ENCODE data around the gene FRMD3. TPM values are rescaled to one million over a fixed set of nuclear protein-coding genes. Genes with fewer than 3 reads are reported as not detected.

Gene FRMD3
- total and polyA plus RNA-seq, 4 donors, result 0.16 to 0.75 (median 0.48) TPM

DNA sequence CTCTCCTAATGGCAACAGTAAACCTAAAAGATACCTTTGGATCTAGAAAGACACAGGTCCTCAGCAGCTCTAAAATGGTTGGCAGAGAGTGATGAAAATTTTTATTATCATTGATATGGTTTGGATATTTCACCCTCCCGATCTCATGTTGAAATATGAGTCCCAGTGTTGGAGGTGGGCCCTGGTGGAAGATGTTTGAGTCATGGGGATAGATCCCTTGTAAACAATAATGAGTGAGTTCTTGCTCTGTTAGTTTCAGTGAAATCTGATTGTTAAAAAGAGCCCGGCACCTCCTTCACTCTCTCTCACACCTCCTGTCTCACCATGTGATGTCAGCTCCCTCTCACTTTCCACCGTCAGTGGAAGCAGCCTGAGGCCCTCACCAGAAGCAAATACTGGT lies 117.7 kb downstream of the FRMD3 start:
- no peak overlapping the region for H3K9ac ChIP-seq (ENCODE audit: low read depth in 1 of 2, low read length in 2 of 2)
- no peaks in the 10 kb centered on the region for H3K4me1 ChIP-seq (ENCODE audit: control insufficient read depth in 4 of 4, insufficient read depth in 4 of 4, low read length in 3 of 4)
- no peak overlapping the region for H3K27ac ChIP-seq (ENCODE audit: low read depth in 1 of 2, low read length in 2 of 2)
- TF ChIP-seq NR2F2 (IDR thresholded peaks at IDR 0.05) (no peak), RAD21 (IDR thresholded peaks at IDR 0.05) (no peak), HNF4G (IDR thresholded peaks at IDR 0.05) (no peak), ATF3 (IDR thresholded peaks at IDR 0.05) (no peak), FOXA2 (IDR thresholded peaks at IDR 0.05) (no peak), HNF4A (conservative IDR thresholded peaks at IDR 0.05) (no peak), GABPA (IDR thresholded peaks at IDR 0.05 in 1 of 2, conservative IDR thresholded peaks at IDR 0.05 in 1 of 2) (no peak), TAF1 (conservative IDR thresholded peaks at IDR 0.05) (no peak)
- TF ChIP-seq, protein P1, sequence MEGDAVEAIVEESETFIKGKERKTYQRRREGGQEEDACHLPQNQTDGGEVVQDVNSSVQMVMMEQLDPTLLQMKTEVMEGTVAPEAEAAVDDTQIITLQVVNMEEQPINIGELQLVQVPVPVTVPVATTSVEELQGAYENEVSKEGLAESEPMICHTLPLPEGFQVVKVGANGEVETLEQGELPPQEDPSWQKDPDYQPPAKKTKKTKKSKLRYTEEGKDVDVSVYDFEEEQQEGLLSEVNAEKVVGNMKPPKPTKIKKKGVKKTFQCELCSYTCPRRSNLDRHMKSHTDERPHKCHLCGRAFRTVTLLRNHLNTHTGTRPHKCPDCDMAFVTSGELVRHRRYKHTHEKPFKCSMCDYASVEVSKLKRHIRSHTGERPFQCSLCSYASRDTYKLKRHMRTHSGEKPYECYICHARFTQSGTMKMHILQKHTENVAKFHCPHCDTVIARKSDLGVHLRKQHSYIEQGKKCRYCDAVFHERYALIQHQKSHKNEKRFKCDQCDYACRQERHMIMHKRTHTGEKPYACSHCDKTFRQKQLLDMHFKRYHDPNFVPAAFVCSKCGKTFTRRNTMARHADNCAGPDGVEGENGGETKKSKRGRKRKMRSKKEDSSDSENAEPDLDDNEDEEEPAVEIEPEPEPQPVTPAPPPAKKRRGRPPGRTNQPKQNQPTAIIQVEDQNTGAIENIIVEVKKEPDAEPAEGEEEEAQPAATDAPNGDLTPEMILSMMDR (IDR thresholded peaks at IDR 0.05; ENCODE audit: low read depth, low read length, missing input control), result no peak
- TF ChIP-seq, protein P2, sequence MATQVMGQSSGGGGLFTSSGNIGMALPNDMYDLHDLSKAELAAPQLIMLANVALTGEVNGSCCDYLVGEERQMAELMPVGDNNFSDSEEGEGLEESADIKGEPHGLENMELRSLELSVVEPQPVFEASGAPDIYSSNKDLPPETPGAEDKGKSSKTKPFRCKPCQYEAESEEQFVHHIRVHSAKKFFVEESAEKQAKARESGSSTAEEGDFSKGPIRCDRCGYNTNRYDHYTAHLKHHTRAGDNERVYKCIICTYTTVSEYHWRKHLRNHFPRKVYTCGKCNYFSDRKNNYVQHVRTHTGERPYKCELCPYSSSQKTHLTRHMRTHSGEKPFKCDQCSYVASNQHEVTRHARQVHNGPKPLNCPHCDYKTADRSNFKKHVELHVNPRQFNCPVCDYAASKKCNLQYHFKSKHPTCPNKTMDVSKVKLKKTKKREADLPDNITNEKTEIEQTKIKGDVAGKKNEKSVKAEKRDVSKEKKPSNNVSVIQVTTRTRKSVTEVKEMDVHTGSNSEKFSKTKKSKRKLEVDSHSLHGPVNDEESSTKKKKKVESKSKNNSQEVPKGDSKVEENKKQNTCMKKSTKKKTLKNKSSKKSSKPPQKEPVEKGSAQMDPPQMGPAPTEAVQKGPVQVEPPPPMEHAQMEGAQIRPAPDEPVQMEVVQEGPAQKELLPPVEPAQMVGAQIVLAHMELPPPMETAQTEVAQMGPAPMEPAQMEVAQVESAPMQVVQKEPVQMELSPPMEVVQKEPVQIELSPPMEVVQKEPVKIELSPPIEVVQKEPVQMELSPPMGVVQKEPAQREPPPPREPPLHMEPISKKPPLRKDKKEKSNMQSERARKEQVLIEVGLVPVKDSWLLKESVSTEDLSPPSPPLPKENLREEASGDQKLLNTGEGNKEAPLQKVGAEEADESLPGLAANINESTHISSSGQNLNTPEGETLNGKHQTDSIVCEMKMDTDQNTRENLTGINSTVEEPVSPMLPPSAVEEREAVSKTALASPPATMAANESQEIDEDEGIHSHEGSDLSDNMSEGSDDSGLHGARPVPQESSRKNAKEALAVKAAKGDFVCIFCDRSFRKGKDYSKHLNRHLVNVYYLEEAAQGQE (IDR thresholded peaks at IDR 0.05), result no peak
- TF ChIP-seq, protein P3, sequence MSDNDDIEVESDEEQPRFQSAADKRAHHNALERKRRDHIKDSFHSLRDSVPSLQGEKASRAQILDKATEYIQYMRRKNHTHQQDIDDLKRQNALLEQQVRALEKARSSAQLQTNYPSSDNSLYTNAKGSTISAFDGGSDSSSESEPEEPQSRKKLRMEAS (IDR thresholded peaks at IDR 0.05), result no peak
- no peaks in the 10 kb centered on the region for H3K36me3 ChIP-seq (ENCODE audit: control insufficient read depth in 4 of 4, insufficient read depth in 3 of 4, low read depth in 1 of 4, low read length in 3 of 4)
- H3K4me3 ChIP-seq (ENCODE audit: low read depth in 1 of 3, low read length in 3 of 3), result no peak overlapping the region
- no peaks in the 10 kb centered on the region for H3K9me3 ChIP-seq (ENCODE audit: control insufficient read depth in 4 of 4, low read length in 3 of 4)
- H3K27me3 ChIP-seq (ENCODE audit: control insufficient read depth in 4 of 4, insufficient read depth in 4 of 4, low read length in 3 of 4), result no peaks in the 10 kb centered on the region
- DNase-seq (ENCODE audit: low spot score), result no peak
- 93% methylated on average over 3 of the region's 3 CpGs for WGBS

- TF ChIP-seq TAF1 (conservative IDR thresholded peaks at IDR 0.05), result no peak
- H3K4me3 ChIP-seq (ENCODE audit: low read depth in 1 of 3, low read length in 3 of 3), result no peak overlapping the region
- H3K9me3 ChIP-seq (ENCODE audit: control insufficient read depth in 4 of 4, low read length in 3 of 4), result no peaks in the 10 kb centered on the region
- no peak overlapping the region for H3K9ac ChIP-seq (ENCODE audit: low read depth in 1 of 2, low read length in 2 of 2)
- no peaks in the 10 kb centered on the region for H3K36me3 ChIP-seq (ENCODE audit: control insufficient read depth in 4 of 4, insufficient read depth in 3 of 4, low read depth in 1 of 4, low read length in 3 of 4)
- H3K4me1 ChIP-seq (ENCODE audit: control insufficient read depth in 4 of 4, insufficient read depth in 4 of 4, low read length in 3 of 4), result no peaks in the 10 kb centered on the region
- no peaks in the 10 kb centered on the region for H3K27me3 ChIP-seq (ENCODE audit: control insufficient read depth in 4 of 4, insufficient read depth in 4 of 4, low read length in 3 of 4)
- H3K27ac ChIP-seq (ENCODE audit: low read depth in 1 of 2, low read length in 2 of 2), result no peak overlapping the region
- no peak for DNase-seq (ENCODE audit: low spot score)
- 93% methylated on average over 4 of the region's 4 CpGs for WGBS
Measured at GRCh38 chr9:83419961-83420360, 118.2 kb downstream of the FRMD3 start.

DNA sequence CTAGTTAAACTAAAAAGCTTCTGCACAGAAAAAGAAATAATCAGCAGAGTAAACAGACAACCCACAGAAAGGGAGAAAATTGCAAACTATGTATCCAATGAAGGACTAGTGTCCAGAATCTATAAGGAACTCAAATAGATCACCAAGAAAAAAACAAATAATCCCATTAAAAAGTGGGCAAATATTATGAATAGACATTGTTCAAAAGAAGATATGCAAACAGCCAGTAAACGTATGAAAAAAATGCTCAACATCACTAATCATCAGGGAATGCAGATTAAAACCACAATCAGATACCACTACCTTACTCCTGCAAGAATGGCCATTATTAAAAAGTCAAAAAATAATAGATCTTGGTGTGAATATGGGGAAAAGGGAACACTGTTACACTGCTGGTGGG lies 119.9 kb downstream of the FRMD3 start:
- Histone ChIP-seq H3K4me3 (ENCODE audit: low read depth in 1 of 3, low read length in 3 of 3) (no peak overlapping the region), H3K27me3 (ENCODE audit: control insufficient read depth in 4 of 4, insufficient read depth in 4 of 4, low read length in 3 of 4) (no peaks in the 10 kb centered on the region), H3K9ac (ENCODE audit: low read depth in 1 of 2, low read length in 2 of 2) (no peak overlapping the region), H3K36me3 (ENCODE audit: control insufficient read depth in 4 of 4, insufficient read depth in 3 of 4, low read depth in 1 of 4, low read length in 3 of 4) (no peaks in the 10 kb centered on the region), H3K9me3 (ENCODE audit: control insufficient read depth in 4 of 4, low read length in 3 of 4) (no peaks in the 10 kb centered on the region), H3K4me1 (ENCODE audit: control insufficient read depth in 4 of 4, insufficient read depth in 4 of 4, low read length in 3 of 4) (no peaks in the 10 kb centered on the region), H3K27ac (ENCODE audit: low read depth in 1 of 2, low read length in 2 of 2) (no peak overlapping the region)
- 92% methylated on average over 1 of the region's 1 CpG for WGBS
- no peak for DNase-seq (ENCODE audit: low spot score)
- TF ChIP-seq, protein P3 (IDR thresholded peaks at IDR 0.05), result no peak
- TF ChIP-seq, protein P1 (IDR thresholded peaks at IDR 0.05; ENCODE audit: low read depth, low read length, missing input control), result no peak
- TF ChIP-seq FOXA1 (IDR thresholded peaks at IDR 0.05) (no peak), GABPA (IDR thresholded peaks at IDR 0.05 in 1 of 2, conservative IDR thresholded peaks at IDR 0.05 in 1 of 2) (no peak), SP1 (IDR thresholded peaks at IDR 0.05) (no peak), JUND (IDR thresholded peaks at IDR 0.05) (no peak), ATF3 (IDR thresholded peaks at IDR 0.05) (no peak), EGR1 (IDR thresholded peaks at IDR 0.05; ENCODE audit: low read depth in 2 of 2) (no peak), RAD21 (IDR thresholded peaks at IDR 0.05) (no peak), TAF1 (conservative IDR thresholded peaks at IDR 0.05) (no peak)
